KMS-11 (cell line): ENCODE results near the gene FBXL7.

Source experiments
- H2AFZ ChIP-seq: fragments of 200-600 bp; sonication (generic); 2 replicates; pipeline ENCODE4 v1.6.1; 2016; ENCODE audit warnings: antibody characterized with exemption, mixed run types, low read depth
- H3K27ac ChIP-seq: fragments of 200-600 bp; sonication (generic); 2 replicates; pipeline ENCODE4 v1.6.1; 2016; ENCODE audit warnings: mild to moderate bottlenecking, mixed run types
- H3K27me3 ChIP-seq: fragments of 200-600 bp; sonication (generic); 2 replicates; pipeline ENCODE4 v1.6.1; 2017; ENCODE audit warnings: mild to moderate bottlenecking, low read depth, mixed run types, moderate library complexity; ENCODE audit not compliant: insufficient read depth
- H3K36me3 ChIP-seq: fragments of 200-600 bp; sonication (generic); 2 replicates; pipeline ENCODE4 v1.6.1; 2017; ENCODE audit warnings: mild to moderate bottlenecking, mixed run types; ENCODE audit not compliant: insufficient read depth
- H3K4me1 ChIP-seq: fragments of 200-600 bp; sonication (generic); 2 replicates; pipeline ENCODE4 v1.6.1; 2016; ENCODE audit warnings: mild to moderate bottlenecking, low read depth, mixed run types; ENCODE audit not compliant: poor library complexity, severe bottlenecking
- H3K4me2 ChIP-seq: fragments of 200-600 bp; sonication (generic); 2 replicates; pipeline ENCODE4 v1.7.0; 2016; ENCODE audit warnings: mild to moderate bottlenecking, mixed run types
- H3K4me3 ChIP-seq: fragments of 200-600 bp; sonication (generic); IDR thresholded peaks from 2 replicates; pipeline ENCODE4 v1.6.1; 2017; ENCODE audit warnings: low read depth, low read length, mixed read lengths; ENCODE audit not compliant: insufficient read depth
- H3K79me2 ChIP-seq: fragments of 200-600 bp; sonication (generic); 2 replicates; pipeline ENCODE4 v1.6.1; 2016; ENCODE audit warnings: low read depth, mixed run types; ENCODE audit not compliant: insufficient read depth
- H3K9ac ChIP-seq: fragments of 200-600 bp; sonication (generic); 2 replicates; pipeline ENCODE4 v1.6.1; 2016; ENCODE audit warnings: mild to moderate bottlenecking, mixed run types
- H4K20me1 ChIP-seq: fragments of 200-600 bp; sonication (generic); 2 replicates; pipeline ENCODE4 v1.6.1; 2016; ENCODE audit warnings: mild to moderate bottlenecking, mixed run types; ENCODE audit not compliant: insufficient read depth
- TF ChIP-seq, protein P1 (sequence below): fragments of 200-600 bp; sonication (generic); conservative IDR thresholded peaks from 2 replicates; pipeline ENCODE4 v1.6.1; 2017; ENCODE audit warnings: low read depth, mild to moderate bottlenecking, antibody characterized with exemption, low read length, moderate library complexity, mixed read lengths

Gene FBXL7

DNA sequence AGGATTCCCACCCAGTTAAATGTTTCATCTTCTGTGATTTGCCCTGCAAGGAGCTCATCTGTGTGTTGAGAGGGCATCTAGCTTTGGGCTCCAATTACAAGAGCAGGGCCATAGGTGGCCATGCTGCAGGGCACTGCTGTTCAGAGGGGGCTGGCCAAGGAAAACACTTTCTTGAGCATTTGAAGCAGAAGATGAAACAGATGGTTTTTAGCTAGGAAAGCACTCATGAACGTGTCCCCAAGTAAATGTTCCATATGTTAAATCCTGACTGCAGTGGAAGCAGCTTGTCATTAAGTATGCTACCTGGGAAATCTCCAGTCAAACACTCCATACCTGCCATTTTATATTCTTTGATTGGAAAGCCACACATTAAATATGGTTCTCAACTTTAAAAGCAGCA lies 176.6 kb downstream of the FBXL7 start:
- Histone ChIP-seq H3K36me3 (no peaks in the 10 kb centered on the region), H3K9ac (no peak overlapping the region), H3K79me2 (no peaks in the 10 kb centered on the region; the same call in 1 of the 2 replicates), H3K27me3 (no peaks in the 10 kb centered on the region), H3K4me2 (no peak overlapping the region), H4K20me1 (no peaks in the 10 kb centered on the region), H3K4me1 (no peaks in the 10 kb centered on the region), H3K27ac (no peak overlapping the region), H3K4me3 (no peak overlapping the region), H2AFZ (no peak overlapping the region)
- TF ChIP-seq, protein P1, sequence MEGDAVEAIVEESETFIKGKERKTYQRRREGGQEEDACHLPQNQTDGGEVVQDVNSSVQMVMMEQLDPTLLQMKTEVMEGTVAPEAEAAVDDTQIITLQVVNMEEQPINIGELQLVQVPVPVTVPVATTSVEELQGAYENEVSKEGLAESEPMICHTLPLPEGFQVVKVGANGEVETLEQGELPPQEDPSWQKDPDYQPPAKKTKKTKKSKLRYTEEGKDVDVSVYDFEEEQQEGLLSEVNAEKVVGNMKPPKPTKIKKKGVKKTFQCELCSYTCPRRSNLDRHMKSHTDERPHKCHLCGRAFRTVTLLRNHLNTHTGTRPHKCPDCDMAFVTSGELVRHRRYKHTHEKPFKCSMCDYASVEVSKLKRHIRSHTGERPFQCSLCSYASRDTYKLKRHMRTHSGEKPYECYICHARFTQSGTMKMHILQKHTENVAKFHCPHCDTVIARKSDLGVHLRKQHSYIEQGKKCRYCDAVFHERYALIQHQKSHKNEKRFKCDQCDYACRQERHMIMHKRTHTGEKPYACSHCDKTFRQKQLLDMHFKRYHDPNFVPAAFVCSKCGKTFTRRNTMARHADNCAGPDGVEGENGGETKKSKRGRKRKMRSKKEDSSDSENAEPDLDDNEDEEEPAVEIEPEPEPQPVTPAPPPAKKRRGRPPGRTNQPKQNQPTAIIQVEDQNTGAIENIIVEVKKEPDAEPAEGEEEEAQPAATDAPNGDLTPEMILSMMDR, result no peak

DNA sequence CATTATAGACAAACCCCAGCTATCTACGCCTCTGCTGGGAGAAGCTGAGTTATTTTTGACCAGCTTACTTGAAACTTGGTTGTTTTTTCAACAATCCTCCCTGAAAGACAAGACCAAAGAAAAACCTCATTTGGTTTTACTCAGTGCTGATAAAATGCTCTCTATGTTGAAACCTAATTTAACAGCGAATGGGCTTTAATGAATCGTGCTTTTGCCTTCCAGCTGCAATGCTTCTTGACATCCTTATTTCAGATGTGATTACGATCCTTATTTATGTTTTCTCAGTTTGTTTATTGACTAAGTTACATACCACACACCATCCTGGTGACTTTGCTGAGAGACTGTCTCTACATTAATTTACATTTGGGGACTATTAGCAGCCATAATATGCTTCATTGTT lies 179.2 kb downstream of the FBXL7 start:
- TF ChIP-seq, protein P1, result no peak
- Histone ChIP-seq H3K27me3 (no peaks in the 10 kb centered on the region), H3K4me2 (no peak overlapping the region), H3K27ac (no peak overlapping the region), H4K20me1 (no peaks in the 10 kb centered on the region), H3K9ac (no peak overlapping the region), H3K79me2 (no peaks in the 10 kb centered on the region), H3K4me3 (no peak overlapping the region), H3K4me1 (no peaks in the 10 kb centered on the region), H2AFZ (no peak overlapping the region), H3K36me3 (no peaks in the 10 kb centered on the region)

DNA sequence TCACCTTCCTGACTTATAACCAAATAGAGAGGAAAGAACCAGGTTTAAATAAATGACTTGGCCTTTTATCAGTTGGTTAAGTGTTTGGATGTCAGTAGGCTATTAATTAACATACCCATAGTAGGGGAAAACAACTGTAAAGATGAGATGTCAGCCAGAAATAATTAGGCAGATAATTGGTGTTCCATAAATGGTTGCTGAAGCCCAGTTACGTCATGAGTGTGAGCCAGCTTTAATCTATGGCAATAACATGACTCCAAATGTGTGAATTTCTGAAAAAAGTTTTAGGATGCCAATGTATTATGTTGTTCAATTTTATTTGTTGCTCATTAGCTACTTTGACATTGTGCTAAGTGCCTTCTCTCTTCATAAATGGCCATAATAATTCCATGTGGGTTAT lies 180.5 kb downstream of the FBXL7 start:
- no peaks in the 10 kb centered on the region for H3K79me2 ChIP-seq
- no peak overlapping the region for H3K4me2 ChIP-seq
- no peak overlapping the region for H3K9ac ChIP-seq
- no peaks in the 10 kb centered on the region for H4K20me1 ChIP-seq
- no peak overlapping the region for H2AFZ ChIP-seq
- no peak overlapping the region for H3K27ac ChIP-seq
- TF ChIP-seq, protein P1, result no peak
- no peaks in the 10 kb centered on the region for H3K4me1 ChIP-seq
- H3K27me3 ChIP-seq, result no peaks in the 10 kb centered on the region
- H3K36me3 ChIP-seq, result no peaks in the 10 kb centered on the region
- no peak overlapping the region for H3K4me3 ChIP-seq

DNA sequence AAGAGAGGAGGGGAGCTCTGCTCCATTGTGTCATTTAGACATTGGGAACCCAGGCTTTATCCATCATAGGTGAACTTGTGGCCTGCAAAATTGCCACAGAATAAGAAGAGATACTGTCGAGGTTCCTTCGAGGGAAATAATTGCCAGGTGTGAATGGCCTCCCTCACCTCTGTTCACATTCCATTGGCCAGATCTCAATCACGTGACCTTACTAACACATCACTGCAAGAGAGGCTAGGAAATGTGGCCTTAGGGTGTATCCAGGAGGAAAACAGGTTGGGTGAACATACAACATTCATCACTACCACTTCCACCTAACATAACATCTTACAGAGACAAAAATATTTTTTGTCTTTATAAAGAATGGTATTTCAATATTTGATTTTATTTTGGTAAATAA lies 182.1 kb downstream of the FBXL7 start:
- Histone ChIP-seq H3K4me3 (no peak overlapping the region), H3K27ac (no peak overlapping the region), H3K4me2 (no peak overlapping the region), H3K36me3 (no peaks in the 10 kb centered on the region), H3K27me3 (no peaks in the 10 kb centered on the region), H3K79me2 (no peaks in the 10 kb centered on the region), H4K20me1 (no peaks in the 10 kb centered on the region), H3K9ac (no peak overlapping the region), H2AFZ (no peak overlapping the region), H3K4me1 (no peaks in the 10 kb centered on the region)
- TF ChIP-seq, protein P1, result no peak
